Vagina (tissue), 2 donors: ENCODE data around the gene GOLGA6D. TPM values are rescaled to one million over a fixed set of nuclear protein-coding genes. Genes with fewer than 3 reads are reported as not detected.

Experiments used
- DNase-seq, 2 donors: peaks; one replicate each; pipeline ENCODE4 v3.0.0-alpha.2; 2017; ENCODE audit errors: extremely low spot score in 2 of 2
- H3K27ac ChIP-seq: fragments of 200-600 bp; sonication (generic); one replicate; pipeline ENCODE4 v1.5.1; 2019
- H3K27me3 ChIP-seq: fragments of 200-600 bp; sonication (generic); one replicate; pipeline ENCODE4 v1.5.1; 2019
- H3K36me3 ChIP-seq, 2 donors: fragments of 200-600 bp; sonication (generic); one replicate each; pipeline ENCODE4 v1.5.1; 2017 to 2019
- H3K4me1 ChIP-seq: fragments of 200-600 bp; sonication (generic); one replicate; pipeline ENCODE4 v1.5.1; 2019
- H3K4me3 ChIP-seq, 2 donors: fragments of 200-600 bp; sonication (generic); 1 replicate in 1 of 2; 2 replicates in 1 of 2; pipeline ENCODE4 v1.5.1; 2016 to 2019
- H3K9me3 ChIP-seq: fragments of 200-600 bp; sonication (generic); one replicate; pipeline ENCODE4 v1.5.1; 2019
- POLR2A ChIP-seq, 2 donors: fragments of 450-650 bp; IDR thresholded peaks; one replicate each; pipeline ENCODE4 v1.6.1; 2017; ENCODE audit warnings: antibody characterized with exemption in 2 of 2, mild to moderate bottlenecking in 2 of 2, moderate library complexity in 2 of 2
- POLR2AphosphoS5 ChIP-seq, 2 donors: sonication (generic); formaldehyde crosslinking; IDR thresholded peaks; one replicate each; pipeline ENCODE4 v1.9.0; 2017; ENCODE audit warnings: antibody characterized with exemption in 2 of 2, mild to moderate bottlenecking in 2 of 2, low read depth in 1 of 2; ENCODE audit not compliant: insufficient read depth in 1 of 2
- intact Hi-C: fragments of 100-400 bp; cut with DNase I; formaldehyde crosslinking; loops from one replicate; pipeline ENCODE4 v1.15.1; 2023
- total RNA-seq: library from RNA; depleted of rRNA; stranded (reverse); fragments of >200 nt; gene quantifications from one replicate; pipeline ENCODE4 v1.2.3, GENCODE V29; 2016
- TF ChIP-seq, protein P1 (sequence below), 3 experiments: fragments of 450-650 bp in 2 of 3; fragments of 200-600 bp in 1 of 3; sonication (generic) in 1 of 3; IDR thresholded peaks; one replicate each; pipeline ENCODE4 v1.5.1; 2017 to 2019; ENCODE audit warnings: antibody characterized with exemption in 3 of 3, mild to moderate bottlenecking in 2 of 3, moderate library complexity in 2 of 3

Gene GOLGA6D
- total RNA-seq, 1 donor from 2014 or later: not detected

DNA sequence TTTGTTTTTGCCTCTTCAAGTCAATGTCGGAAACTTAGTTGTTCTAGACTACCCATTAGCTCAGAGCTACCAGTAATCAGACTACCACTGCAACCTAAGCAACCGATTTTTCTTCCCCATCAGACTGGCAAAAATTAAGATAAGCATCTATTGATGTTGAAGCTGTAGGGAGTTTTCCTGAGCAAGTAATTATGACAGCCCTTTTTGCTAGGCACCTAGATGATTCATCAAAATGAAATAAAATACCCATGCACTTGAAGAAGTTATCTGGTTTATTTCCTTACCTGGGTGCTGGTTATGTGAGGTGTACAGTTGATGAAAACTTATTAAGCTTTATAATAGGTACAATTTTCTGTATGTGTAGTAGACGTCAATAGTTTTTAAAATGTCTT is 52.7 kb downstream of the GOLGA6D start:
- no peak for DNase-seq
- H3K27ac ChIP-seq: peak overlapping the region; percentile 84
- TF ChIP-seq POLR2A (IDR thresholded peaks at IDR 0.05) (no peak), POLR2AphosphoS5 (IDR thresholded peaks at IDR 0.05; ENCODE audit: insufficient read depth in 1 of 2, low read depth in 1 of 2) (no peak)
- TF ChIP-seq, protein P1, sequence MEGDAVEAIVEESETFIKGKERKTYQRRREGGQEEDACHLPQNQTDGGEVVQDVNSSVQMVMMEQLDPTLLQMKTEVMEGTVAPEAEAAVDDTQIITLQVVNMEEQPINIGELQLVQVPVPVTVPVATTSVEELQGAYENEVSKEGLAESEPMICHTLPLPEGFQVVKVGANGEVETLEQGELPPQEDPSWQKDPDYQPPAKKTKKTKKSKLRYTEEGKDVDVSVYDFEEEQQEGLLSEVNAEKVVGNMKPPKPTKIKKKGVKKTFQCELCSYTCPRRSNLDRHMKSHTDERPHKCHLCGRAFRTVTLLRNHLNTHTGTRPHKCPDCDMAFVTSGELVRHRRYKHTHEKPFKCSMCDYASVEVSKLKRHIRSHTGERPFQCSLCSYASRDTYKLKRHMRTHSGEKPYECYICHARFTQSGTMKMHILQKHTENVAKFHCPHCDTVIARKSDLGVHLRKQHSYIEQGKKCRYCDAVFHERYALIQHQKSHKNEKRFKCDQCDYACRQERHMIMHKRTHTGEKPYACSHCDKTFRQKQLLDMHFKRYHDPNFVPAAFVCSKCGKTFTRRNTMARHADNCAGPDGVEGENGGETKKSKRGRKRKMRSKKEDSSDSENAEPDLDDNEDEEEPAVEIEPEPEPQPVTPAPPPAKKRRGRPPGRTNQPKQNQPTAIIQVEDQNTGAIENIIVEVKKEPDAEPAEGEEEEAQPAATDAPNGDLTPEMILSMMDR (IDR thresholded peaks at IDR 0.05): no peak
- H3K4me1 ChIP-seq: peaks cover 13% of the 10 kb centered on the region
- intact Hi-C loops: no loop called here
- H3K4me3 ChIP-seq: peak overlapping the region; percentile 74 to 88
- no peaks in the 10 kb centered on the region for H3K9me3 ChIP-seq
- H3K36me3 ChIP-seq: no peaks in the 10 kb centered on the region
- no peaks in the 10 kb centered on the region for H3K27me3 ChIP-seq

DNA sequence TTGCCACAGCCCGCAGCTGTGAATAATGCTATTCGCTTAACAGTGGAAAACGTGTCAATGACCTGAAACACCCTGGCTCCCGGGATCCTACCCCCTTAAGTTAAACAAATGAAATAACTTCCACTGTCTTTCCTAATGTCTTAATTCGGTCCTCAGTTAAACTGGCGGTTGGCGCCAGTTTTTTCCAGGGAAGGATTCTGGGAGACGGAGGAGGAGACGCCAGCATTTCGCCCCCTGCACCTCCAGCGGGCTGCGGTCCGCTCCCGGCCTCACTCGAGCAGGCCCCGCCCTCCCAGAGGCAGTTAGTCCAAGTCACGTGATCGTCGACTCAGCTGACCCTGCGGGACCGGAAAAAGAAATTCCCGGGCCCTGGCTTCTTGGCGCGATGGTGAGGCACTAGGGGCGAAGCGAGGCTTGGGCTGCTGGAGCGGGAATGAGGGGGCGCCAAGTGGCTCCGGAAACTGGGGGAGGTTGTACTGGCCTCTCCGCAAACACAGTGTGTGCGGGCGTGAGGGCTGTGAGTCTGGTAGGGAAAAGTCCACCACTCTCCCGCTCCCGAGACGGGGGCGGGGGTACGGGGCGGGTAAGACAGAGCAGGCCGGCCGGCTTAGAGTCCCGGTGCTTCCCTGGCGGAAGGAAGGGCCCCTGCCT is 53.2 kb downstream of the GOLGA6D start, which contains the start of gene COMMD4:
TSS of gene COMMD4 (plus strand) at position 359 of the 651 bp plus-strand sequence. CDS start at position 386, 27 bp downstream.
- H3K9me3 ChIP-seq: no peaks in the 10 kb centered on the region
- TF ChIP-seq POLR2A (IDR thresholded peaks at IDR 0.05): no peak
- TF ChIP-seq POLR2AphosphoS5 (IDR thresholded peaks at IDR 0.05; ENCODE audit: insufficient read depth in 1 of 2, low read depth in 1 of 2): peak; percentile 79 to 93
- TF ChIP-seq, protein P1 (IDR thresholded peaks at IDR 0.05): peak in 1 of 3 experiments; percentile 15
- H3K27me3 ChIP-seq: no peaks in the 10 kb centered on the region
- peak within 1 kb of the TSS; percentile 84 for H3K27ac ChIP-seq
- H3K4me1 ChIP-seq: peaks cover 13% of the 10 kb centered on the region
- DNase-seq: peak in 1 of 2 donors; percentile 94
- intact Hi-C loops: no loop called here
- H3K4me3 ChIP-seq: peak within 1 kb of the TSS; percentile 74 to 88
- H3K36me3 ChIP-seq: no peaks in the 10 kb centered on the region

DNA sequence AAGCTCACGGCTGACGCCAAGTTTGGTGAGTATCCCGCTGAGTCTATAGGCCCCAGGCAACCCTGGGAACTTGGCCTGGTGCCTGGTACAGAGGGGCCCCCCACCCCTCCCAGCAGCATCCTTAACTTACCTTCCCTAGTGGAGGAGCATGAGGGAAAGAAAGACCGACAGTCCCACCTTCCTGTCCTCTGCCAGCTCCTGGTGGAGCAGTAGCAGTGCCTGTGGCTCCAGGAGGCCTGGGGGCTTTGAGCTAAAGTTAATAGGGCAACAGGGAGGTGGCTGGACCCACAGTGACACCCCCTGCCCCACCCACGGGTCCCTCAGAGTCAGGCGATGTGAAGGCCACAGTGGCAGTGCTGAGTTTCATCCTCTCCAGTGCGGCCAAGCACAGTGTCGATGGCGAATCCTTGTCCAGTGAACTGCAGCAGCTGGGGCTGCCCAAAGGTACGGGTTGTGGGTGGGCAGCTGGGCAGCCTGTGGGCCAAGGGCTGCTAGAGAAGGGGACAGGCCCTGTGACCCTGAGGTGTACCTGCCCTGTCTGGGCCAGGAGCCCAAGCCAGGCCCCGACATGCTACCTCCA is 56.1 kb downstream of the GOLGA6D start:
- Histone ChIP-seq H3K27me3 (no peaks in the 10 kb centered on the region), H3K4me3 (no peak overlapping the region), H3K4me1 (peaks cover 13% of the 10 kb centered on the region), H3K9me3 (no peaks in the 10 kb centered on the region), H3K27ac (no peak overlapping the region), H3K36me3 (no peaks in the 10 kb centered on the region)
- intact Hi-C loops: no loop called here
- no peak for TF ChIP-seq POLR2A (IDR thresholded peaks at IDR 0.05)
- TF ChIP-seq, protein P1 (IDR thresholded peaks at IDR 0.05): no peak
- no peak for TF ChIP-seq POLR2AphosphoS5 (IDR thresholded peaks at IDR 0.05; ENCODE audit: insufficient read depth in 1 of 2, low read depth in 1 of 2)
- DNase-seq: no peak

DNA sequence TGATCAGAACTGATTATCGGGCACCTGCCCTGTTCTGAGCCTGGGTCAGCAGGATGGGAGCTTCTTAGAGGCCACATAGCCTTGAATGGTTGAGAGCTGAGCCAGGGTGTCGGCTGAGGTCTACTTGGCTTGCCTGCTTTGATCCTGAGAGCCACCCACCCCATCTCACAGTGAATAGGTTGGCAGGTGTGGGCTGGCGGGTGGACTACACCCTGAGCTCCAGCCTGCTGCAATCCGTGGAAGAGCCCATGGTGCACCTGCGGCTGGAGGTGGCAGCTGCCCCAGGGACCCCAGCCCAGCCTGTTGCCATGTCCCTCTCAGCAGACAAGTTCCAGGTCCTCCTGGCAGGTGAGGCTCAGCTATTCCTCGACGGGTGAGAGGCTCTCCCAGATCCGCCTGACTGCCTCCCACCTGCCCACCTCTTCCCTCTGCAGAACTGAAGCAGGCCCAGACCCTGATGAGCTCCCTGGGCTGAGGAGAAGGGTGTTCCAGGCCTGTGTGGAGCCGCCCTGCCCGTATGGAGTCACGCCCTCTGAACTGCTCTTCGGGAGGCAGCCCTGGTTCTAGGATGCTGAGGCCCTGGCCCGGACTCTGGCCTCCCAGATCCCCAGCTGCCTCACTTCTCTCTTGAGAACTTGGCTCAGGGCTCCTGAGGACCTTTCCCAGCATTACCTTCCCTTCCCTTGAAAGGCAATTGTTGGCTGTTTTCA is 57.1 kb downstream of the GOLGA6D start:
- no peak for DNase-seq
- TF ChIP-seq, protein P1 (IDR thresholded peaks at IDR 0.05): no peak
- TF ChIP-seq POLR2AphosphoS5 (IDR thresholded peaks at IDR 0.05; ENCODE audit: insufficient read depth in 1 of 2, low read depth in 1 of 2) (no peak), POLR2A (IDR thresholded peaks at IDR 0.05) (no peak)
- Histone ChIP-seq H3K4me1 (peaks cover 13% of the 10 kb centered on the region), H3K27me3 (no peaks in the 10 kb centered on the region), H3K4me3 (no peak overlapping the region), H3K27ac (no peak overlapping the region), H3K36me3 (no peaks in the 10 kb centered on the region), H3K9me3 (no peaks in the 10 kb centered on the region)
- intact Hi-C loops: no loop called here
